A673 (cell line): ENCODE measurements around the gene FOXO4.

ENCODE experiments used
- CTCF ChIP-seq: fragments of 300-800, 200-600 bp; sonication (generic); conservative IDR thresholded peaks from 2 replicates; pipeline ENCODE4 v1.5.1; 2017; ENCODE audit warnings: low read depth, mild to moderate bottlenecking, antibody characterized with exemption, low read length, moderate library complexity, mixed read lengths
- EZH2 ChIP-seq: fragments of 200-600 bp; sonication (generic); IDR thresholded peaks from 2 replicates; pipeline ENCODE4 v1.6.1; 2017; ENCODE audit warnings: borderline replicate concordance, low read depth, mild to moderate bottlenecking, mixed read lengths, antibody characterized with exemption, low read length; ENCODE audit not compliant: poor library complexity, severe bottlenecking

GRCh38 chrX:71107245-71107644 is 11.6 kb downstream of the FOXO4 start:
- TF ChIP-seq CTCF (no peak), EZH2 (no peak)
